Tibial nerve (tissue), 4 donors: Measurements from ENCODE around the gene NPFFR2.

ENCODE experiments used
- EP300 ChIP-seq, 2 donors: sonication (generic); formaldehyde crosslinking; IDR thresholded peaks; one replicate each; pipeline ENCODE4 v1.6.1; 2017; ENCODE audit warnings: antibody characterized with exemption in 2 of 2, mild to moderate bottlenecking in 1 of 2
- POLR2A ChIP-seq, 2 donors: fragments of 450-650 bp; IDR thresholded peaks; one replicate each; pipeline ENCODE4 v1.6.1; 2017; ENCODE audit warnings: antibody characterized with exemption in 2 of 2, mild to moderate bottlenecking in 2 of 2, moderate library complexity in 2 of 2
- TF ChIP-seq, protein P1 (sequence below), 5 experiments: fragments of 200-600 bp in 3 of 5; fragments of 450-650 bp in 2 of 5; sonication (generic) in 3 of 5; IDR thresholded peaks; one replicate each; pipeline ENCODE4 v1.5.1; 2016 to 2019; ENCODE audit warnings: antibody characterized with exemption in 5 of 5, mild to moderate bottlenecking in 3 of 5, moderate library complexity in 2 of 5

DNA sequence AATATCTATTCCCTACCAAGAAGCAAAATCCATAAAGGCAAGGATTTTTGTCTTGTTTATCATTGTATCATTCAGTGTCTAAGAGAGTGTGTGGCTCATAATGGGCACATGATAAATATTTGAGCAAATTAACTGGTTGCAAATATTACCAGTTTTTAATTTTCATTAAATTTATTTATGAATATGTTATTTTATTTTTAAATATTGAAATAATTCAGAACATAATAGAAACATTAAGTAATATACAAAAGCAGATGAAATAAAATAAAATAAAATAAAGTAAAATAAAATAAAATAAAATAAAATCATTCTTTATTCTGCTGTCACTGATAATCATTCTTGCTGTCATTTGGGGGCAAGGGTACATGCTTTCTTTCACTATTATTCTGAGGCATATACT lies 120.9 kb downstream of the NPFFR2 start:
- TF ChIP-seq, protein P1, sequence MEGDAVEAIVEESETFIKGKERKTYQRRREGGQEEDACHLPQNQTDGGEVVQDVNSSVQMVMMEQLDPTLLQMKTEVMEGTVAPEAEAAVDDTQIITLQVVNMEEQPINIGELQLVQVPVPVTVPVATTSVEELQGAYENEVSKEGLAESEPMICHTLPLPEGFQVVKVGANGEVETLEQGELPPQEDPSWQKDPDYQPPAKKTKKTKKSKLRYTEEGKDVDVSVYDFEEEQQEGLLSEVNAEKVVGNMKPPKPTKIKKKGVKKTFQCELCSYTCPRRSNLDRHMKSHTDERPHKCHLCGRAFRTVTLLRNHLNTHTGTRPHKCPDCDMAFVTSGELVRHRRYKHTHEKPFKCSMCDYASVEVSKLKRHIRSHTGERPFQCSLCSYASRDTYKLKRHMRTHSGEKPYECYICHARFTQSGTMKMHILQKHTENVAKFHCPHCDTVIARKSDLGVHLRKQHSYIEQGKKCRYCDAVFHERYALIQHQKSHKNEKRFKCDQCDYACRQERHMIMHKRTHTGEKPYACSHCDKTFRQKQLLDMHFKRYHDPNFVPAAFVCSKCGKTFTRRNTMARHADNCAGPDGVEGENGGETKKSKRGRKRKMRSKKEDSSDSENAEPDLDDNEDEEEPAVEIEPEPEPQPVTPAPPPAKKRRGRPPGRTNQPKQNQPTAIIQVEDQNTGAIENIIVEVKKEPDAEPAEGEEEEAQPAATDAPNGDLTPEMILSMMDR (IDR thresholded peaks at IDR 0.05): no peak
- no peak for TF ChIP-seq POLR2A (IDR thresholded peaks at IDR 0.05)
- no peak for TF ChIP-seq EP300 (IDR thresholded peaks at IDR 0.05)
